Measurements from ENCODE around the gene TRIM22.

The TRIM22 gene

GRCh38 chr11:5738431-5738830 lies 48.8 kb downstream of the TRIM22 start:
- no peak for DNase-seq (ENCODE audit: low read depth, low spot score)

DNA sequence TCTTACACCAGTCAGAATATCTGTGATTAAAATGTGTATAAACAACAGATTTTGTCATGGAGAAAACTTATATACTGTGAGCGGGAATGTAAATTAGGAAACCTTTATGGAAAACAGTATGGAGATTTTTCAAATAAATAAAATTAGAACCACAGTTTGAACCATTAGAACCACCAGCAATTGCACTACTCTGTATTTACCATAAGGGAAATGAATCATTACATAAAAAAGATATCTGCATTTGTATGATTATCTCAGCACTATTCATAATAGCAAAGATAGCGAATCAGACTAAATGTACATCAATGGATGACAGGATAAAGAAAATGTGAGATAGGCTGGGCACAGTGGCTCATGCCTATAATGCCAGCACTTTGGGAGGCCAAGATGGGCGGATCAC lies 57.0 kb downstream of the TRIM22 start:
- no peak for DNase-seq (ENCODE audit: low read depth, low spot score)

DNA sequence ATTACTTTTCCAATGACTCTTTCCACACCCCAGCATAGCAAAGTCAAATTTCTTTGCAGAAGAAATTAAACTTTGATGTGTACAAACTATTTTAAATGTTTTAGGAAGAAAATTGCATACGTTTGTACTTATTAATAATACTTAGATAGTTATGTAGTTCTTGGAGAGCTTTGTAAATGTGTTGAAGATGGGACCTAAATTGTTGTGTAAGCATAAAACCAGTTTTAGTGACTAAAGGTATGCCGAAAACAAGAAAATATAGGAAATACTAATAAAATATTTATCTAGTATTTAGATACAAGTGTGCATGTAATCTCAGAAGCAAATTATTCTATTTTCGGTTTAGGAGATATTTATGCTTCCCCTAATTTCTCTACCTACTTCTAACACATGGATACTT lies 60.2 kb downstream of the TRIM22 start:
- no peak for DNase-seq (ENCODE audit: low read depth, low spot score)

DNA sequence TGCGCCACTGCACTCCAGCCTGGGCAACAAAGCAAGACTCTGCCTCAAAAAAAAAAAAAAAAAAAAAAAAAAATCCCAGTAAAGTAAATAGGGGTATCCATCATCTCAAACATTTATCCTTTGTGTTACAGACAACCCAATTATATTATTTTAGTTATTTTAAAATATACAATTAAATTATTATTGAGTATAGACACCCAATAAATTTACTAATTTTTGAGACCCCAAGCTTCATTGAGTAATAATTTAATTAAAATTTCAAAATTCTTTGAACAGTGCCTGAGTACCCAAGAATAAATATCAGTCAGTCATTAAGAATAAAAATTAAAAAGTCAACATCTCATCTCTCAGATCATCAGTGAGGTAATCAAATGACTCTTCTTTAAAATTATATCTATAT lies 64.4 kb downstream of the TRIM22 start, which contains the start of gene OR52N4:
Gene OR52N4 (plus strand): TSS at position 301 of the 400 bp plus-strand sequence. CDS start 498 bp downstream, outside the sequence.
- no peak for DNase-seq (ENCODE audit: low read depth, low spot score)
